Measurements from ENCODE around the gene TBCD. TPM values are rescaled to one million over a fixed set of nuclear protein-coding genes. Genes with fewer than 3 reads are reported as not detected.

The TBCD gene
- total RNA-seq, 1 experiment from 2014 or later: 94.6 TPM

GRCh38 chr17:82923366-82924113 lies 171.7 kb downstream of the TBCD start:
- Histone ChIP-seq H3K36me3 (ENCODE audit: control insufficient read depth, insufficient read depth, low read length) (peaks cover 2% of the 10 kb centered on the region; the same call in 1 of the 2 replicates), H3K9me3 (no peaks in the 10 kb centered on the region), H3K4me3 (ENCODE audit: low read depth, low read length) (no peak overlapping the region), H3K27me3 (replicated peaks; ENCODE audit: control insufficient read depth, insufficient read depth, low read length) (no peaks in the 10 kb centered on the region), H3K4me1 (peaks cover 6% of the 10 kb centered on the region)
- intact Hi-C loops (cut with micrococcal nuclease; ENCODE audit: unreplicated experiment): no loop called here
- no peaks in the 10 kb centered on the region for H3K27me3 Mint-ChIP-seq (ENCODE audit: insufficient read depth, unreplicated experiment)
- H3K27ac Mint-ChIP-seq (ENCODE audit: unreplicated experiment): peak overlapping the region; percentile 55
- ChIA-PET CTCF (interaction anchor here (0.6 kb wide), 1 partner anchor 356 kb away, joined by 6 read pairs; no protein-coding TSS in a partner anchor), POLR2A (no interaction called here)
- no peak for TF ChIP-seq CTCF (IDR thresholded peaks at IDR 0.05; ENCODE audit: insufficient read depth in 1 of 2, low read depth in 1 of 2, low read length in 1 of 2, severe bottlenecking in 1 of 2, unreplicated experiment in 1 of 2)
- peaks cover 27% of the 10 kb centered on the region for H3K36me3 Mint-ChIP-seq (ENCODE audit: insufficient read depth, unreplicated experiment)
- H3K4me3 Mint-ChIP-seq (ENCODE audit: unreplicated experiment): no peak overlapping the region
- H3K4me1 Mint-ChIP-seq (ENCODE audit: low read depth, unreplicated experiment): no peaks in the 10 kb centered on the region
- no peak for DNase-seq
- BruUV-seq (replicated peaks): no TSS peak
- H3K9me3 Mint-ChIP-seq (ENCODE audit: unreplicated experiment): no peaks in the 10 kb centered on the region

- no peak overlapping the region for H3K27ac Mint-ChIP-seq (ENCODE audit: unreplicated experiment)
- H3K4me3 Mint-ChIP-seq (ENCODE audit: unreplicated experiment): no peak overlapping the region
- intact Hi-C loops (cut with micrococcal nuclease; ENCODE audit: unreplicated experiment): no loop called here
- BruUV-seq (replicated peaks): no TSS peak
- H3K36me3 Mint-ChIP-seq (ENCODE audit: insufficient read depth, unreplicated experiment): peaks cover 27% of the 10 kb centered on the region
- H3K9me3 ChIP-seq: no peaks in the 10 kb centered on the region
- ChIA-PET POLR2A (no interaction called here), CTCF (no interaction called here)
- no peaks in the 10 kb centered on the region for H3K27me3 ChIP-seq (replicated peaks; ENCODE audit: control insufficient read depth, insufficient read depth, low read length)
- no peak for DNase-seq
- no peak for TF ChIP-seq CTCF (IDR thresholded peaks at IDR 0.05; ENCODE audit: insufficient read depth in 1 of 2, low read depth in 1 of 2, low read length in 1 of 2, severe bottlenecking in 1 of 2, unreplicated experiment in 1 of 2)
- H3K36me3 ChIP-seq (ENCODE audit: control insufficient read depth, insufficient read depth, low read length): peaks cover 2% of the 10 kb centered on the region; the same call in 1 of the 2 replicates
- no peaks in the 10 kb centered on the region for H3K27me3 Mint-ChIP-seq (ENCODE audit: insufficient read depth, unreplicated experiment)
- peaks cover 6% of the 10 kb centered on the region for H3K4me1 ChIP-seq
- H3K9me3 Mint-ChIP-seq (ENCODE audit: unreplicated experiment): no peaks in the 10 kb centered on the region
- H3K4me3 ChIP-seq (ENCODE audit: low read depth, low read length): no peak overlapping the region
- H3K4me1 Mint-ChIP-seq (ENCODE audit: low read depth, unreplicated experiment): no peaks in the 10 kb centered on the region
These were observed 172.3 kb downstream of the TBCD start for GRCh38 chr17:82924214-82924613.

GRCh38 chr17:82924812-82925211 lies 172.9 kb downstream of the TBCD start:
- H3K9me3 ChIP-seq: no peaks in the 10 kb centered on the region
- DNase-seq: no peak
- no peaks in the 10 kb centered on the region for H3K27me3 ChIP-seq (replicated peaks; ENCODE audit: control insufficient read depth, insufficient read depth, low read length)
- peaks cover 2% of the 10 kb centered on the region; the same call in 1 of the 2 replicates for H3K36me3 ChIP-seq (ENCODE audit: control insufficient read depth, insufficient read depth, low read length)
- CTCF ChIA-PET: no interaction called here
- peaks cover 6% of the 10 kb centered on the region for H3K4me1 ChIP-seq
- POLR2A ChIA-PET: no interaction called here
- intact Hi-C loops (cut with micrococcal nuclease; ENCODE audit: unreplicated experiment): no loop called here
- no peak overlapping the region for H3K4me3 ChIP-seq (ENCODE audit: low read depth, low read length)
- TF ChIP-seq CTCF (IDR thresholded peaks at IDR 0.05; ENCODE audit: insufficient read depth in 1 of 2, low read depth in 1 of 2, low read length in 1 of 2, severe bottlenecking in 1 of 2, unreplicated experiment in 1 of 2): no peak
- Mint-ChIP-seq H3K9me3 (ENCODE audit: unreplicated experiment) (no peaks in the 10 kb centered on the region), H3K27me3 (ENCODE audit: insufficient read depth, unreplicated experiment) (no peaks in the 10 kb centered on the region), H3K27ac (ENCODE audit: unreplicated experiment) (no peak overlapping the region), H3K4me3 (ENCODE audit: unreplicated experiment) (no peak overlapping the region), H3K36me3 (ENCODE audit: insufficient read depth, unreplicated experiment) (peaks cover 27% of the 10 kb centered on the region), H3K4me1 (ENCODE audit: low read depth, unreplicated experiment) (no peaks in the 10 kb centered on the region)
- BruUV-seq (replicated peaks): no TSS peak

Data from Caco-2 (cell line).